IMR-90 (cell line): ENCODE results near the gene MEX3B.

Experiments used
- BHLHE40 ChIP-seq: fragments of 150-350 bp; IDR thresholded peaks from 2 replicates; pipeline ENCODE4 v1.6.1; 2016; ENCODE audit warnings: mild to moderate bottlenecking, low read depth, low read length
- CEBPB ChIP-seq: IDR thresholded peaks from 2 replicates; pipeline ENCODE4 v1.6.1; 2012; ENCODE audit warnings: low read depth, low read length, improper control_type of control experiment
- CHD1 ChIP-seq: IDR thresholded peaks from 2 replicates; pipeline ENCODE4 v1.6.1; 2012; ENCODE audit warnings: low read depth, low read length, improper control_type of control experiment
- CTCF ChIP-seq: conservative IDR thresholded peaks from 2 replicates; pipeline ENCODE4 v1.5.1; 2012; ENCODE audit warnings: mild to moderate bottlenecking, low read depth, low read length, improper control_type of control experiment
- FOS ChIP-seq: fragments of 150-350 bp; IDR thresholded peaks from 2 replicates; pipeline ENCODE4 v1.6.1; 2016; ENCODE audit warnings: low read depth, low read length
- MAFK ChIP-seq: IDR thresholded peaks from 2 replicates; pipeline ENCODE4 v1.6.1; 2012; ENCODE audit warnings: low read depth, low read length, improper control_type of control experiment
- MAZ ChIP-seq: IDR thresholded peaks from 2 replicates; pipeline ENCODE4 v1.6.1; 2012; ENCODE audit warnings: low read depth, mild to moderate bottlenecking, low read length, improper control_type of control experiment, moderate library complexity, borderline replicate concordance
- NFE2L2 ChIP-seq: fragments of 150-350 bp; IDR thresholded peaks from 2 replicates; pipeline ENCODE4 v1.6.1; 2016; ENCODE audit warnings: low read depth, mild to moderate bottlenecking, low read length
- POLR2A ChIP-seq: IDR thresholded peaks from 2 replicates; pipeline ENCODE4 v1.6.1; 2012; ENCODE audit warnings: mild to moderate bottlenecking, low read depth, low read length
- RAD21 ChIP-seq: IDR thresholded peaks from 2 replicates; pipeline ENCODE4 v1.6.1; 2012; ENCODE audit warnings: low read length, improper control_type of control experiment
- RCOR1 ChIP-seq: IDR thresholded peaks from 2 replicates; pipeline ENCODE4 v1.6.1; 2012; ENCODE audit warnings: mild to moderate bottlenecking, low read length, improper control_type of control experiment; ENCODE audit not compliant: insufficient replicate concordance
- RFX5 ChIP-seq: IDR thresholded peaks from 2 replicates; pipeline ENCODE4 v1.8.0; 2012; ENCODE audit warnings: low read depth, mild to moderate bottlenecking, low read length, moderate library complexity
- SMC3 ChIP-seq: fragments of 150-350 bp; IDR thresholded peaks from 2 replicates; pipeline ENCODE4 v1.6.1; 2016; ENCODE audit warnings: low read depth, mild to moderate bottlenecking, antibody characterized with exemption, low read length, moderate library complexity
- TF ChIP-seq, protein P1 (sequence below): fragments of 150-350 bp; IDR thresholded peaks from 2 replicates; pipeline ENCODE4 v1.6.1; 2017; ENCODE audit warnings: mild to moderate bottlenecking, antibody characterized with exemption, low read length, low read depth

- TF ChIP-seq RFX5 (no peak), MAZ (no peak), SMC3 (no peak), CTCF (no peak), BHLHE40 (no peak), FOS (no peak), CEBPB (no peak), POLR2A (no peak), CHD1 (no peak), MAFK (no peak), NFE2L2 (no peak), RCOR1 (no peak), RAD21 (no peak)
- TF ChIP-seq, protein P1, sequence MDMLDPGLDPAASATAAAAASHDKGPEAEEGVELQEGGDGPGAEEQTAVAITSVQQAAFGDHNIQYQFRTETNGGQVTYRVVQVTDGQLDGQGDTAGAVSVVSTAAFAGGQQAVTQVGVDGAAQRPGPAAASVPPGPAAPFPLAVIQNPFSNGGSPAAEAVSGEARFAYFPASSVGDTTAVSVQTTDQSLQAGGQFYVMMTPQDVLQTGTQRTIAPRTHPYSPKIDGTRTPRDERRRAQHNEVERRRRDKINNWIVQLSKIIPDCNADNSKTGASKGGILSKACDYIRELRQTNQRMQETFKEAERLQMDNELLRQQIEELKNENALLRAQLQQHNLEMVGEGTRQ: no peak
These were observed 3.0 kb upstream of the MEX3B start for GRCh38 chr15:82048811-82049210.
